HCT116 (cell line): Measurements from ENCODE around the gene MAST4. TPM values are rescaled to one million over a fixed set of nuclear protein-coding genes. Genes with fewer than 3 reads are reported as not detected.

ENCODE experiments used
- ATAC-seq: fragments of 200-7000 bp; cut with Tn5 transposase; 2 replicates; pipeline ENCODE4 v1.9.1; 2020; ENCODE audit warnings: mild to moderate bottlenecking, moderate library complexity
- BruUV-seq: library from RNA; stranded (reverse); fragments of 400-500 nt; replicated peaks from 2 replicates; lab custom pipeline; 2021; lab: Mats Ljungman, UMichigan
- CTCF ChIA-PET: fragments of 300-600 bp; sonication (Branson Sonifier 250); formaldehyde crosslinking; loops from one replicate; lab custom pipeline; 2021; ENCODE audit warnings: antibody characterized with exemption; lab: Charles Lee
- POLR2A ChIA-PET: fragments of 300-600, 350-600 bp; sonication (Branson Sonifier 250); formaldehyde crosslinking; loops from one replicate; lab custom pipeline; 2021; ENCODE audit warnings: antibody characterized with exemption; lab: Charles Lee
- RAD21 ChIA-PET, 2 experiments: fragments of 300-600 bp; sonication (Branson Sonifier 250); formaldehyde crosslinking; loops; one replicate each; lab custom pipeline; 2023; ENCODE audit warnings: low total read pairs in 2 of 2; ENCODE audit not compliant: uncharacterized antibody in 2 of 2, unreplicated experiment in 2 of 2, low non-redundant PET in 1 of 2; lab: Charles Lee
- DNase-seq: peaks from one replicate; pipeline ENCODE4 v3.0.0-alpha.2; 2010; ENCODE audit warnings: low read depth, low spot score
- H2AFZ ChIP-seq: fragments of 200-600 bp; shearing (Covaris generic), sonication (generic); 2 replicates; pipeline ENCODE4 v1.6.1; 2017; ENCODE audit warnings: low read depth, mixed run types, mixed read lengths, antibody characterized with exemption, low read length; ENCODE audit not compliant: poor library complexity, severe bottlenecking
- H3K27ac ChIP-seq: 2 replicates; pipeline ENCODE4 v1.5.1; 2012; ENCODE audit warnings: low read depth, low read length
- H3K27me3 ChIP-seq: fragments of 200-600 bp; sonication (generic); 2 replicates; pipeline ENCODE4 v1.6.1; 2016; ENCODE audit warnings: mixed run types, low read length, mixed read lengths; ENCODE audit not compliant: insufficient read depth
- H3K36me3 ChIP-seq, 2 experiments: fragments of 200-500 bp in 1 of 2; fragments of 200-600 bp in 1 of 2; sonication (Bioruptor generic) in 1 of 2; sonication (generic) in 1 of 2; 2 replicates each; pipeline versions ENCODE4 v1.5.1 to v1.6.1; 2014 to 2016; ENCODE audit warnings: low read length in 2 of 2, inconsistent platforms in 1 of 2, mixed read lengths in 1 of 2, mixed run types in 1 of 2; ENCODE audit not compliant: insufficient read depth in 2 of 2, control insufficient read depth in 1 of 2
- H3K4me1 ChIP-seq, 2 experiments: fragments of 200-600 bp in 1 of 2; sonication (generic) in 1 of 2; 2 replicates each; pipeline versions ENCODE4 v1.5.1 to v1.6.1; 2012 to 2017; ENCODE audit warnings: low read length in 2 of 2, inconsistent platforms in 1 of 2, mild to moderate bottlenecking in 1 of 2, mixed read lengths in 1 of 2, mixed run types in 1 of 2, moderate library complexity in 1 of 2; ENCODE audit not compliant: insufficient read depth in 2 of 2, control insufficient read depth in 1 of 2
- H3K4me2 ChIP-seq: fragments of 200-600 bp; sonication (generic); 2 replicates; pipeline ENCODE4 v1.6.1; 2017; ENCODE audit warnings: mixed run types, low read length, mixed read lengths
- H3K4me3 ChIP-seq, 2 experiments: fragments of 200-600 bp in 1 of 2; sonication (generic) in 1 of 2; replicated peaks in 1 of 2; 2 replicates each; pipeline ENCODE4 v1.5.1; 2011 to 2016; ENCODE audit warnings: low read length in 2 of 2, control low read depth in 1 of 2, low read depth in 1 of 2, mild to moderate bottlenecking in 1 of 2, mixed read lengths in 1 of 2, mixed run types in 1 of 2
- H3K79me2 ChIP-seq: fragments of 200-600 bp; sonication (generic); 2 replicates; pipeline ENCODE4 v1.6.1; 2017; ENCODE audit warnings: mild to moderate bottlenecking, mixed run types, low read length, moderate library complexity, mixed read lengths; ENCODE audit not compliant: insufficient read depth
- H3K9ac ChIP-seq: fragments of 200-600 bp; sonication (generic); 2 replicates; pipeline ENCODE4 v1.6.1; 2016; ENCODE audit warnings: low read length, mixed read lengths
- H3K9me2 ChIP-seq: fragments of 200-600 bp; sonication (generic), shearing (Covaris generic); 2 replicates; pipeline ENCODE4 v1.6.1; 2017; ENCODE audit warnings: mixed run types, mild to moderate bottlenecking, moderate library complexity; ENCODE audit not compliant: insufficient read depth
- H3K9me3 ChIP-seq, 2 experiments: fragments of 200-500 bp in 1 of 2; fragments of 200-600 bp in 1 of 2; sonication (Bioruptor generic) in 1 of 2; sonication (generic) in 1 of 2; 2 replicates each; pipeline ENCODE4 v1.6.1; 2014 to 2017; ENCODE audit warnings: low read length in 2 of 2, mixed read lengths in 2 of 2, inconsistent platforms in 1 of 2, low read depth in 1 of 2, mild to moderate bottlenecking in 1 of 2, mixed run types in 1 of 2, moderate library complexity in 1 of 2; ENCODE audit not compliant: control insufficient read depth in 1 of 2, insufficient read depth in 1 of 2
- H4K20me1 ChIP-seq: fragments of 200-600 bp; sonication (generic), shearing (Covaris generic); 2 replicates; pipeline ENCODE4 v1.6.1; 2017; ENCODE audit warnings: mixed run types, mild to moderate bottlenecking, moderate library complexity; ENCODE audit not compliant: insufficient read depth
- ATF3 ChIP-seq: IDR thresholded peaks from 2 replicates; pipeline ENCODE4 v1.6.1; 2012
- CBX3 ChIP-seq: IDR thresholded peaks from 2 replicates; pipeline ENCODE4 v1.6.1; 2012; ENCODE audit warnings: low read depth
- EGR1 ChIP-seq: IDR thresholded peaks from 2 replicates; pipeline ENCODE4 v1.6.1; 2012; ENCODE audit warnings: low read depth
- ELF1 ChIP-seq: IDR thresholded peaks from 2 replicates; pipeline ENCODE4 v1.6.1; 2012; ENCODE audit warnings: low read depth, borderline replicate concordance
- EZH2 ChIP-seq: fragments of 200-600 bp; sonication (generic); IDR thresholded peaks from 2 replicates; pipeline ENCODE4 v1.6.1; 2017; ENCODE audit warnings: antibody characterized with exemption, mixed run types
- EZH2phosphoT487 ChIP-seq: fragments of 200-600 bp; IDR thresholded peaks from 2 replicates; pipeline ENCODE4 v1.6.1; 2018; ENCODE audit warnings: antibody characterized with exemption, borderline replicate concordance
- FOSL1 ChIP-seq: IDR thresholded peaks from 2 replicates; pipeline ENCODE4 v1.6.1; 2012; ENCODE audit warnings: low read depth
- JUND ChIP-seq: IDR thresholded peaks from 2 replicates; pipeline ENCODE4 v1.6.1; 2012
- MAX ChIP-seq: IDR thresholded peaks from 2 replicates; pipeline ENCODE4 v1.6.1; 2012
- POLR2AphosphoS5 ChIP-seq: IDR thresholded peaks from 2 replicates; pipeline ENCODE4 v1.6.1; 2011; ENCODE audit warnings: mild to moderate bottlenecking, low read depth, low read length, moderate library complexity
- SIN3A ChIP-seq: IDR thresholded peaks from 2 replicates; pipeline ENCODE4 v1.6.1; 2012; ENCODE audit warnings: low read depth
- SP1 ChIP-seq: IDR thresholded peaks from 2 replicates; pipeline ENCODE4 v1.6.1; 2012; ENCODE audit warnings: low read depth
- SRF ChIP-seq: IDR thresholded peaks from 2 replicates; pipeline ENCODE4 v1.6.1; 2012; ENCODE audit warnings: low read depth
- ZFX ChIP-seq: fragments of 450-650 bp; IDR thresholded peaks from 2 replicates; pipeline ENCODE4 v1.6.1; 2017
- ZNF274 ChIP-seq: fragments of 200-500 bp; sonication (Bioruptor generic); IDR thresholded peaks from 2 replicates; pipeline ENCODE4 v1.6.1; 2014; ENCODE audit warnings: mild to moderate bottlenecking, low read depth, low read length, inconsistent platforms
- intact Hi-C: fragments of 100-400 bp; cut with micrococcal nuclease; formaldehyde crosslinking; loops from 2 replicates; pipeline ENCODE4 v1.10.0; 2022
- total RNA-seq: library from RNA; stranded (reverse); gene quantifications from one replicate; pipeline ENCODE4 v1.2.1, GENCODE V29; 2021; ENCODE audit not compliant: unreplicated experiment
- TF ChIP-seq, protein P1 (sequence below), 3 experiments: fragments of 200-600 bp in 1 of 3; sonication (generic) in 1 of 3; IDR thresholded peaks in 2 of 3; conservative IDR thresholded peaks in 1 of 3; 2 replicates each; pipeline ENCODE4 v1.5.1; 2012 to 2017; ENCODE audit warnings: low read depth in 2 of 3, low read length in 2 of 3, antibody characterized with exemption in 1 of 3, borderline replicate concordance in 1 of 3, control low read depth in 1 of 3, mild to moderate bottlenecking in 1 of 3, mixed read lengths in 1 of 3, mixed run types in 1 of 3, moderate library complexity in 1 of 3; ENCODE audit not compliant: insufficient read depth in 1 of 3
- TF ChIP-seq, protein P2 (sequence below): IDR thresholded peaks from 2 replicates; pipeline ENCODE4 v1.6.1; 2011; ENCODE audit warnings: mild to moderate bottlenecking, low read length, moderate library complexity; ENCODE audit not compliant: insufficient replicate concordance; ENCODE audit errors: extremely low read depth
- TF ChIP-seq, protein P3 (sequence below): IDR thresholded peaks from 2 replicates; pipeline ENCODE4 v1.6.1; 2012; ENCODE audit warnings: low read depth

MAST4 gene
- total RNA-seq, 1 experiment from 2014 or later: 1.1 TPM

GRCh38 chr5:67014957-67015400, 418.8 kb downstream of the MAST4 start:
- ChIA-PET RAD21 (no interaction called here), CTCF (no interaction called here), POLR2A (no interaction called here)
- intact Hi-C loops: no loop called here
- no peak overlapping the region for H2AFZ ChIP-seq
- no peak overlapping the region for H3K9ac ChIP-seq
- H3K79me2 ChIP-seq: no peaks in the 10 kb centered on the region
- peaks cover 10% of the 10 kb centered on the region; the same call in 1 of the 2 replicates for H3K27me3 ChIP-seq
- no peaks in the 10 kb centered on the region for H4K20me1 ChIP-seq
- H3K4me1 ChIP-seq: peaks cover 0 to 3% of the 10 kb centered on the region in 2 experiments; a peak in 1 of 4 replicates
- TF ChIP-seq ZNF274 (no peak), EZH2 (no peak), EGR1 (no peak), CBX3 (no peak), FOSL1 (no peak), SIN3A (no peak), EZH2phosphoT487 (no peak), JUND (no peak), SRF (no peak), ELF1 (no peak), ATF3 (no peak), MAX (no peak), POLR2AphosphoS5 (no peak), ZFX (no peak), SP1 (no peak)
- TF ChIP-seq, protein P1, sequence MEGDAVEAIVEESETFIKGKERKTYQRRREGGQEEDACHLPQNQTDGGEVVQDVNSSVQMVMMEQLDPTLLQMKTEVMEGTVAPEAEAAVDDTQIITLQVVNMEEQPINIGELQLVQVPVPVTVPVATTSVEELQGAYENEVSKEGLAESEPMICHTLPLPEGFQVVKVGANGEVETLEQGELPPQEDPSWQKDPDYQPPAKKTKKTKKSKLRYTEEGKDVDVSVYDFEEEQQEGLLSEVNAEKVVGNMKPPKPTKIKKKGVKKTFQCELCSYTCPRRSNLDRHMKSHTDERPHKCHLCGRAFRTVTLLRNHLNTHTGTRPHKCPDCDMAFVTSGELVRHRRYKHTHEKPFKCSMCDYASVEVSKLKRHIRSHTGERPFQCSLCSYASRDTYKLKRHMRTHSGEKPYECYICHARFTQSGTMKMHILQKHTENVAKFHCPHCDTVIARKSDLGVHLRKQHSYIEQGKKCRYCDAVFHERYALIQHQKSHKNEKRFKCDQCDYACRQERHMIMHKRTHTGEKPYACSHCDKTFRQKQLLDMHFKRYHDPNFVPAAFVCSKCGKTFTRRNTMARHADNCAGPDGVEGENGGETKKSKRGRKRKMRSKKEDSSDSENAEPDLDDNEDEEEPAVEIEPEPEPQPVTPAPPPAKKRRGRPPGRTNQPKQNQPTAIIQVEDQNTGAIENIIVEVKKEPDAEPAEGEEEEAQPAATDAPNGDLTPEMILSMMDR (IDR thresholded peaks at IDR 0.05 in 2 of 3, conservative IDR thresholded peaks at IDR 0.05 in 1 of 3; ENCODE audit: borderline replicate concordance in 1 of 3, insufficient read depth in 1 of 3, low read depth in 2 of 3, low read length in 2 of 3): no peak
- TF ChIP-seq, protein P2, sequence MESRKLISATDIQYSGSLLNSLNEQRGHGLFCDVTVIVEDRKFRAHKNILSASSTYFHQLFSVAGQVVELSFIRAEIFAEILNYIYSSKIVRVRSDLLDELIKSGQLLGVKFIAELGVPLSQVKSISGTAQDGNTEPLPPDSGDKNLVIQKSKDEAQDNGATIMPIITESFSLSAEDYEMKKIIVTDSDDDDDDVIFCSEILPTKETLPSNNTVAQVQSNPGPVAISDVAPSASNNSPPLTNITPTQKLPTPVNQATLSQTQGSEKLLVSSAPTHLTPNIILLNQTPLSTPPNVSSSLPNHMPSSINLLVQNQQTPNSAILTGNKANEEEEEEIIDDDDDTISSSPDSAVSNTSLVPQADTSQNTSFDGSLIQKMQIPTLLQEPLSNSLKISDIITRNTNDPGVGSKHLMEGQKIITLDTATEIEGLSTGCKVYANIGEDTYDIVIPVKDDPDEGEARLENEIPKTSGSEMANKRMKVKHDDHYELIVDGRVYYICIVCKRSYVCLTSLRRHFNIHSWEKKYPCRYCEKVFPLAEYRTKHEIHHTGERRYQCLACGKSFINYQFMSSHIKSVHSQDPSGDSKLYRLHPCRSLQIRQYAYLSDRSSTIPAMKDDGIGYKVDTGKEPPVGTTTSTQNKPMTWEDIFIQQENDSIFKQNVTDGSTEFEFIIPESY: no peak
- TF ChIP-seq, protein P3, sequence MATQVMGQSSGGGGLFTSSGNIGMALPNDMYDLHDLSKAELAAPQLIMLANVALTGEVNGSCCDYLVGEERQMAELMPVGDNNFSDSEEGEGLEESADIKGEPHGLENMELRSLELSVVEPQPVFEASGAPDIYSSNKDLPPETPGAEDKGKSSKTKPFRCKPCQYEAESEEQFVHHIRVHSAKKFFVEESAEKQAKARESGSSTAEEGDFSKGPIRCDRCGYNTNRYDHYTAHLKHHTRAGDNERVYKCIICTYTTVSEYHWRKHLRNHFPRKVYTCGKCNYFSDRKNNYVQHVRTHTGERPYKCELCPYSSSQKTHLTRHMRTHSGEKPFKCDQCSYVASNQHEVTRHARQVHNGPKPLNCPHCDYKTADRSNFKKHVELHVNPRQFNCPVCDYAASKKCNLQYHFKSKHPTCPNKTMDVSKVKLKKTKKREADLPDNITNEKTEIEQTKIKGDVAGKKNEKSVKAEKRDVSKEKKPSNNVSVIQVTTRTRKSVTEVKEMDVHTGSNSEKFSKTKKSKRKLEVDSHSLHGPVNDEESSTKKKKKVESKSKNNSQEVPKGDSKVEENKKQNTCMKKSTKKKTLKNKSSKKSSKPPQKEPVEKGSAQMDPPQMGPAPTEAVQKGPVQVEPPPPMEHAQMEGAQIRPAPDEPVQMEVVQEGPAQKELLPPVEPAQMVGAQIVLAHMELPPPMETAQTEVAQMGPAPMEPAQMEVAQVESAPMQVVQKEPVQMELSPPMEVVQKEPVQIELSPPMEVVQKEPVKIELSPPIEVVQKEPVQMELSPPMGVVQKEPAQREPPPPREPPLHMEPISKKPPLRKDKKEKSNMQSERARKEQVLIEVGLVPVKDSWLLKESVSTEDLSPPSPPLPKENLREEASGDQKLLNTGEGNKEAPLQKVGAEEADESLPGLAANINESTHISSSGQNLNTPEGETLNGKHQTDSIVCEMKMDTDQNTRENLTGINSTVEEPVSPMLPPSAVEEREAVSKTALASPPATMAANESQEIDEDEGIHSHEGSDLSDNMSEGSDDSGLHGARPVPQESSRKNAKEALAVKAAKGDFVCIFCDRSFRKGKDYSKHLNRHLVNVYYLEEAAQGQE: no peak
- H3K9me2 ChIP-seq: no peaks in the 10 kb centered on the region
- ATAC-seq (no peak), DNase-seq (no peak)
- no TSS peak for BruUV-seq
- H3K4me3 ChIP-seq: no peak overlapping the region
- no peaks in the 10 kb centered on the region for H3K36me3 ChIP-seq
- no peak overlapping the region for H3K4me2 ChIP-seq
- no peak overlapping the region for H3K27ac ChIP-seq
- no peaks in the 10 kb centered on the region for H3K9me3 ChIP-seq
